ENCODE measurements around the gene FBXL7. TPM values are rescaled to one million over a fixed set of nuclear protein-coding genes. Genes with fewer than 3 reads are reported as not detected.

FBXL7 gene
- total RNA-seq, 1 donor from 2014 or later = 21.3 TPM

DNA sequence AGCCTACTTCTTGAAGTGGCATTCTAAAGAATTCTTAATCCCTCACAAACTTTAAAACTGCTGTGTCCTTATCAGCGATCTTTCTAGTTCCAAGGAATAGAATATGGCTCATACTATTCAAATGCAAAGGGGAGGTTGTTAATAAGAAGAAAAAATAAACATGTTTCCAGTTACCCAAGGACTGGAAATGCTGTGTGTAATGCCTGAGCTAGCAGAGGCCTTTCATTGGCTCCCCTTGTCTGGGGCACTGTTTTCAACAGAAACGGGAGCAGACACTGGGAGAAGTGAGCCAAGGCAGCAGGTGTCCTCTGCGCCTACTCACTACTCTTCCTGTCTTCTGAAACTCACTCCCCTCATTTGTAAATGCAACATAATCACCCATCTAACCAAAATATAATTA is 426.6 kb downstream of the FBXL7 start:
- TF ChIP-seq CTCF (conservative IDR thresholded peaks at IDR 0.05) = no peak
- H3K27ac Mint-ChIP-seq = no peak overlapping the region
- no peaks in the 10 kb centered on the region for H3K9me3 Mint-ChIP-seq
- no peaks in the 10 kb centered on the region for H3K27me3 Mint-ChIP-seq
- H3K4me1 Mint-ChIP-seq (ENCODE audit: unreplicated experiment) = peaks cover 4% of the 10 kb centered on the region
- DNase-seq (ENCODE audit: extremely low spot score, unreplicated experiment) = no peak
- peaks cover 8% of the 10 kb centered on the region for H3K36me3 Mint-ChIP-seq
- H3K4me3 Mint-ChIP-seq = no peak overlapping the region

- Mint-ChIP-seq H3K27ac (no peak overlapping the region), H3K4me1 (ENCODE audit: unreplicated experiment) (peaks cover 7% of the 10 kb centered on the region), H3K9me3 (no peaks in the 10 kb centered on the region), H3K27me3 (no peaks in the 10 kb centered on the region), H3K36me3 (peaks cover 8% of the 10 kb centered on the region), H3K4me3 (no peak overlapping the region)
- TF ChIP-seq CTCF (conservative IDR thresholded peaks at IDR 0.05) = no peak
- DNase-seq (ENCODE audit: extremely low spot score, unreplicated experiment) = no peak
These were observed 427.9 kb downstream of the FBXL7 start for GRCh38 chr5:15927710-15928380.

DNA sequence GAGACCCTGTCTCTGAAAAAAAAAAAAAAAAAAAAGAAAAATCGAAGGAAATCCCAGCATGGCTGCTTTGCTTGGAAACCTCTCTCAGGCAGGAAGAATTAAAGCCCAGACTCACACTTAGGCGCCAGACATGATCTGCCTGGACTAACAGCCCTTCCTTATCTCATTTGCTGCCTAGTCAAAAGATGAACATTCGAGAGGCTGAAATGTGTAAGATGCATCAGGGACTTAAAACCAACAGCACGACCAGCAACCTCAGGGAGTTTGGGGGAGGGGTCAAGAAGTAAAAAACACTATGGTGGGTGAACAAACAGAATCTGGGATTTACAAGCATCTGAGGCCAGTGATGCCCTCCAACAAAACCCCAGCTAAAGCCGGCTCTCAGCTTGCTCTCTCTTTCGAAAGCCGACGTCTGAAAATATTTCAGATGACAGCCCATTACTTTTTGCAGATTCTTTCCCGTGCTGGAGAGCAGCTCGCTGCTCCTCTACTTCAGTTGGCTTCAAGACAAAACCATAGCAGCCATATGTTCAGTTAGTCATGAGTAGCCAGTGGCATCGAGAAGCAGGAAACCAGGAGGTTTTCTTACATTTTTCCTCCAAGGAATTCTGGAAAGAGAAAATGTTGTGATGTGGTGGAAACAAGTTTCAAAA is 429.8 kb downstream of the FBXL7 start:
- Mint-ChIP-seq H3K36me3 (peaks cover 11% of the 10 kb centered on the region), H3K27ac (no peak overlapping the region), H3K4me1 (ENCODE audit: unreplicated experiment) (peaks cover 16% of the 10 kb centered on the region), H3K4me3 (no peak overlapping the region), H3K27me3 (no peaks in the 10 kb centered on the region), H3K9me3 (no peaks in the 10 kb centered on the region)
- DNase-seq (ENCODE audit: extremely low spot score, unreplicated experiment) = no peak
- no peak for TF ChIP-seq CTCF (conservative IDR thresholded peaks at IDR 0.05)

- DNase-seq (ENCODE audit: extremely low spot score, unreplicated experiment) = no peak
- no peaks in the 10 kb centered on the region for H3K27me3 Mint-ChIP-seq
- H3K4me1 Mint-ChIP-seq (ENCODE audit: unreplicated experiment) = peaks cover 16% of the 10 kb centered on the region
- H3K9me3 Mint-ChIP-seq = no peaks in the 10 kb centered on the region
- peaks cover 13% of the 10 kb centered on the region for H3K36me3 Mint-ChIP-seq
- no peak overlapping the region for H3K4me3 Mint-ChIP-seq
- no peak overlapping the region for H3K27ac Mint-ChIP-seq
- TF ChIP-seq CTCF (conservative IDR thresholded peaks at IDR 0.05) = no peak
These were observed 432.1 kb downstream of the FBXL7 start for GRCh38 chr5:15932066-15932465.

- no peak for DNase-seq (ENCODE audit: extremely low spot score, unreplicated experiment)
- peak overlapping the region; percentile 56 for H3K27ac Mint-ChIP-seq
- H3K4me1 Mint-ChIP-seq (ENCODE audit: unreplicated experiment) = peaks cover 16% of the 10 kb centered on the region
- TF ChIP-seq CTCF (conservative IDR thresholded peaks at IDR 0.05) = no peak
- H3K36me3 Mint-ChIP-seq = peaks cover 22% of the 10 kb centered on the region
- H3K4me3 Mint-ChIP-seq = no peak overlapping the region
- no peaks in the 10 kb centered on the region for H3K27me3 Mint-ChIP-seq
- H3K9me3 Mint-ChIP-seq = no peaks in the 10 kb centered on the region
These were observed 433.6 kb downstream of the FBXL7 start for GRCh38 chr5:15933259-15934207.
